Testis (tissue), 2 donors: ENCODE results near the gene RUNDC1.

Experiments
- CTCF ChIP-seq, 3 experiments: fragments of 450-650 bp in 2 of 3; fragments of 200-600 bp in 1 of 3; sonication (generic) in 1 of 3; IDR thresholded peaks; one replicate each; pipeline ENCODE4 v1.5.1; 2016 to 2019; ENCODE audit warnings: antibody characterized with exemption in 3 of 3, mild to moderate bottlenecking in 2 of 3, moderate library complexity in 1 of 3
- POLR2A ChIP-seq: fragments of 450-650 bp; IDR thresholded peaks from one replicate; pipeline ENCODE4 v1.6.1; 2017; ENCODE audit warnings: antibody characterized with exemption, mild to moderate bottlenecking, moderate library complexity

DNA sequence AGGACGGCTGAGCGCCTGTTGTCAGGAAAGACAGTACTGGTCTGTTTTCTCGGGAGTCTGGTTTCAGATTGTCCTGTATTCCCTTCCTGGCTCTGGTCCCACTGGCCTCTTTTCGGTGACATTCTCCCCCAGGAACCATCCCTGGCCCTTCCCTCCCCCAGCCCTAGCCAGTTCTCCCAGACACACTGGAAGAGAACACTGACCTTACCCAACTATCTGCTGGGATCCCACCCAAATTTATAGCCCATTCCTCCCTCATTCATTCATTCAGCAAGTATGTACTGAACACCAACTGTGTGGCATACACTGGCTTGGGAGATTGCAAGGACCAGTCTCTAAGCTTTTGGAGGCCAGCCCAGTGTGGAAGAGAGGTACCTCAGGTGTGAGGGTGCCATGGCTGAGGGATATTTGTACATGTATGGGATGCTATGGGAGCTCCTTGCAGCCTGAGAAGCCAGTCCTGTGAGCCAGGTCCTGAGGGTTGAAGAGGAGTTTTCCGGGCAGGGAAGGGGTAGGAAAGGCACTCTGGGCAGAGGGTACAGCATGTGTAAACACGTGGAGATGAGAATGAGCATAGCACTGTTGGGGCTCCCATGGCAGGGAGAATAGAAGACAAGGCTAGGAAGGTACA is 49.9 kb downstream of the RUNDC1 start:
- TF ChIP-seq POLR2A (no peak), CTCF (IDR thresholded peaks at IDR 0.05) (no peak)
